Measurements from ENCODE around the gene LRMDA. TPM values are rescaled to one million over a fixed set of nuclear protein-coding genes. Genes with fewer than 3 reads are reported as not detected.
"Not testable (repeated sequence)": the region's sequence is repeated elsewhere in the genome, so short reads cannot be mapped to it uniquely, and the experiment has no call there.

The LRMDA gene
- total RNA-seq, 1 donor from 2014 or later: 0.19 TPM

DNA sequence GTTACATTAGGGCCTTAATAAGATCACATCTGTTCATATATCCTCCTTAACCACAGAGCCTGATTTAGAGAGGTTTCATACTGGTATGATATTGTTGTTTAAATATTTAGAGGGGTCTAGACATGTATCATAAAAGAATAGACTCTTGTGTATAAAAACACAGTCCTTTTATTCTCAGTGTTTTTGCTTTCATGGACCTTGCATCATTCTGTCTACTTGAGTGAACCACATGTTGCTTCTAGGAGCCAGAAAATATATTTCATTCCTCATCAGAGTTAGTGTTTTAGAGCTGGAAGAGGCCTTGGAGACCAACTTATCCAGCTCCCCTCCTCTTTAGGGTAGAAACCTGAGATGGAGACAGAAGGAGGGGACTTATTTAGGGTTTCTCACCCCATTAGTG, 312.8 kb downstream of the LRMDA start:
- Mint-ChIP-seq H3K27me3 (ENCODE audit: unreplicated experiment) (peaks cover 40% of the 10 kb centered on the region), H3K4me3 (ENCODE audit: unreplicated experiment) (no peak overlapping the region), H3K36me3 (ENCODE audit: unreplicated experiment) (no peaks in the 10 kb centered on the region), H3K27ac (ENCODE audit: unreplicated experiment) (no peak overlapping the region), H3K4me1 (ENCODE audit: unreplicated experiment) (no peaks in the 10 kb centered on the region), H3K9me3 (ENCODE audit: unreplicated experiment) (no peaks in the 10 kb centered on the region)
- DNase-seq (ENCODE audit: extremely low spot score, unreplicated experiment): no peak
- TF ChIP-seq, protein P1, sequence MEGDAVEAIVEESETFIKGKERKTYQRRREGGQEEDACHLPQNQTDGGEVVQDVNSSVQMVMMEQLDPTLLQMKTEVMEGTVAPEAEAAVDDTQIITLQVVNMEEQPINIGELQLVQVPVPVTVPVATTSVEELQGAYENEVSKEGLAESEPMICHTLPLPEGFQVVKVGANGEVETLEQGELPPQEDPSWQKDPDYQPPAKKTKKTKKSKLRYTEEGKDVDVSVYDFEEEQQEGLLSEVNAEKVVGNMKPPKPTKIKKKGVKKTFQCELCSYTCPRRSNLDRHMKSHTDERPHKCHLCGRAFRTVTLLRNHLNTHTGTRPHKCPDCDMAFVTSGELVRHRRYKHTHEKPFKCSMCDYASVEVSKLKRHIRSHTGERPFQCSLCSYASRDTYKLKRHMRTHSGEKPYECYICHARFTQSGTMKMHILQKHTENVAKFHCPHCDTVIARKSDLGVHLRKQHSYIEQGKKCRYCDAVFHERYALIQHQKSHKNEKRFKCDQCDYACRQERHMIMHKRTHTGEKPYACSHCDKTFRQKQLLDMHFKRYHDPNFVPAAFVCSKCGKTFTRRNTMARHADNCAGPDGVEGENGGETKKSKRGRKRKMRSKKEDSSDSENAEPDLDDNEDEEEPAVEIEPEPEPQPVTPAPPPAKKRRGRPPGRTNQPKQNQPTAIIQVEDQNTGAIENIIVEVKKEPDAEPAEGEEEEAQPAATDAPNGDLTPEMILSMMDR (IDR thresholded peaks at IDR 0.05): no peak

DNA sequence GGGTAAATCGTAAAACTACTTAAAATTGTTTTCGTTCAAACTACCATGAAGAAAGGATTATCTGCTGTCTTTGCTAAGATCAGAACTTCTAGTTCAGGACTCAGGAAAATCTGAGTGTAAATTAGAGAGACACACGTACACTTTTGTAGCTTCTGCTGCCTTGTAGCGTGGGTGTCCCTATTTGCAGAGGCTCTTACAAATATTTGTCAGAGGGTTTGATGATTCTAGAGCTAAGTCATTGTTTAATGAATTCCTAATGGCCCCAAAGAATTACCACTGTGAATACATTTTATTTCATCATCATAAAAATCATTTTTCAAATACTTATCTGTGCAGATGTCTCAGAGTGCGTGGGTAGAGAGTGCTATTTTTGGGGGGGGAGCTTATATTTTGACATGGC, 314.9 kb downstream of the LRMDA start:
- no peaks in the 10 kb centered on the region for H3K4me1 Mint-ChIP-seq (ENCODE audit: unreplicated experiment)
- no peak for DNase-seq (ENCODE audit: extremely low spot score, unreplicated experiment)

DNA sequence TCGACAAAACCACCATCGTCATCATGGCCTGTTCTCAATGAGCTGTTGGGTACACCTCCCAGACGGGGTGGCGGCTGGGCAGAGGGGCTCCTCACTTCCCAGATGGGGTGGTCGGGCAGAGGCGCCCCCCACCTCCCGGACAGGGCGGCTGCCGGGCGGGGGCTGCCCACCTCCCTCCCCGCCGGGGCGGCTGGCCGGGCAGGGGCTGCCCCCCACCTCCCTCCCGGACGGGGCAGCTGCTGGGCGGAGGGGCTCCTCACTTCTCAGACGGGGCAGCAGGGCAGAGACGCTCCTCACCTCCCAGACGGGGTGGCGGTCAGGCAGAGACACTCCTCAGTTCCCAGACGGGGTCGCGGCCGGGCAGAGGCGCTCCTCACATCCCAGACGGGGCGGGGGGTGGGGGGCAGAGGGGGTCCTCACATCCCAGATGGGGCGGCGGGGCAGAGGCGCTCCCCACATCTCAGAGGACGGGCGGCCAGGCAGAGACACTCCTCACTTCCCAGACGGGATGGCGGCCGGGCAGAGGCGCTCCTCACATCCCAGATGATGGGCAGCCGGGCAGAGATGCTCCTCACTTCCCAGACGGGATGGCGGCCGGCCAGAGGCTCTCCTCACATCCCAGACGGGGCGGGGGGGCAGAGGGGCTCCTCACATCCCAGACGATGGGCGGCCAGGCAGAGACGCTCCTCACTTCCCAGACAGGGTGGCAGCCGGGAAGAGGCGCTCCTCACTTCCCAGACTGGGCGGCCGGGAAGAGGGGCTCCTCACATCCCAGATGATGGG, 318.9 kb downstream of the LRMDA start:
- H3K4me1 Mint-ChIP-seq (ENCODE audit: unreplicated experiment); DNase-seq (ENCODE audit: extremely low spot score, unreplicated experiment): not testable (repeated sequence)

More for the DNA sequence above, 314.9 kb downstream of the LRMDA start:
- Mint-ChIP-seq H3K9me3 (ENCODE audit: unreplicated experiment) (no peaks in the 10 kb centered on the region), H3K27ac (ENCODE audit: unreplicated experiment) (no peak overlapping the region), H3K4me3 (ENCODE audit: unreplicated experiment) (no peak overlapping the region), H3K36me3 (ENCODE audit: unreplicated experiment) (no peaks in the 10 kb centered on the region), H3K27me3 (ENCODE audit: unreplicated experiment) (peaks cover 40% of the 10 kb centered on the region)
- TF ChIP-seq, protein P1 (IDR thresholded peaks at IDR 0.05): no peak

DNA sequence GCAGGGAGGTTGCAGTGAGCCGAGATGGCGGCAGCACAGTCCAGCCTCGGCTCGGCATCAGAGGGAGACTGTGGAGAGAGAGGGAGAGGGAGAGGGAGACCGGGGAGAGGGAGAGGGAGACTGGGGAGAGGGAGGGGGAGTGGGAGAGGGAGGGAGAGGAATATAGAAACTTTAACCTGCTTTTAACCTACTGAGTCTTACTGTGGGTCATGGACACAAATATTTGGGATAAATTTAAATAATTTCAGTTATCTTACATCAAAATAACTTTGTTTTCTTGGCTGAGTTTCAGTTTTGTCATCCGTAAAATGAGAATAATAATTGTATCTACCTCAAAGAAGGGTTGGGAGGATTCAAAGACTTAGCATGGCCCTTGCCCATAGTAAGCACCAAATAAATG, 319.8 kb downstream of the LRMDA start:
- TF ChIP-seq, protein P1 (IDR thresholded peaks at IDR 0.05): no peak
- peaks cover 35% of the 10 kb centered on the region for H3K27me3 Mint-ChIP-seq (ENCODE audit: unreplicated experiment)
- no peaks in the 10 kb centered on the region for H3K9me3 Mint-ChIP-seq (ENCODE audit: unreplicated experiment)
- DNase-seq (ENCODE audit: extremely low spot score, unreplicated experiment): no peak
- no peaks in the 10 kb centered on the region for H3K4me1 Mint-ChIP-seq (ENCODE audit: unreplicated experiment)
- H3K27ac Mint-ChIP-seq (ENCODE audit: unreplicated experiment): no peak overlapping the region
- no peaks in the 10 kb centered on the region for H3K36me3 Mint-ChIP-seq (ENCODE audit: unreplicated experiment)
- H3K4me3 Mint-ChIP-seq (ENCODE audit: unreplicated experiment): no peak overlapping the region

More for the DNA sequence above, 318.9 kb downstream of the LRMDA start:
- H3K4me3 Mint-ChIP-seq (ENCODE audit: unreplicated experiment); H3K9me3 Mint-ChIP-seq (ENCODE audit: unreplicated experiment); H3K36me3 Mint-ChIP-seq (ENCODE audit: unreplicated experiment); H3K27ac Mint-ChIP-seq (ENCODE audit: unreplicated experiment): not testable (repeated sequence)
- H3K27me3 Mint-ChIP-seq (ENCODE audit: unreplicated experiment): peaks cover 35% of the 10 kb centered on the region

DNA sequence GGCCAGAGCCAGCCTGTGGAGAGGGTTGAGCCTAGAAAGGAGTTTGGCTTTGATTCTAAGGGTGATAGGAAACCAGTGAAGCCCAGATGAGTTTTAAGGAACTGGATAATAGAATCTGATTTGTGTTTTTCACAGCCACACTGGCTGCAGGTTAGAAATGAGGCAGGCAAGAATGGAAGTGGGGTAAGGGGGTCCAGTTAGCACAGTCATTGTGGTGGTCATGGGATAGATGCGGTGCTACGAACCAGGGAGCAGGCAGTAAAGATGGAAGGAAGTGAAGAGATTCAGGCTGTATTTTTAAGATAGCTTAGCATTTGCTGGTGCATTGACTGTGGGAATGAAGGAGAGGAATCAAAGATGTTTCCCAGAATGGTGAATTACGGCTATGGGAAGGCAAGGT, 322.2 kb downstream of the LRMDA start:
- H3K9me3 Mint-ChIP-seq (ENCODE audit: unreplicated experiment): no peaks in the 10 kb centered on the region
- DNase-seq (ENCODE audit: extremely low spot score, unreplicated experiment): no peak
- no peak overlapping the region for H3K27ac Mint-ChIP-seq (ENCODE audit: unreplicated experiment)
- TF ChIP-seq, protein P1 (IDR thresholded peaks at IDR 0.05): no peak
- H3K4me3 Mint-ChIP-seq (ENCODE audit: unreplicated experiment): no peak overlapping the region
- no peaks in the 10 kb centered on the region for H3K36me3 Mint-ChIP-seq (ENCODE audit: unreplicated experiment)
- H3K27me3 Mint-ChIP-seq (ENCODE audit: unreplicated experiment): peaks cover 41% of the 10 kb centered on the region
- H3K4me1 Mint-ChIP-seq (ENCODE audit: unreplicated experiment): no peaks in the 10 kb centered on the region
